Mesendoderm (in vitro differentiated cells): ENCODE measurements around the gene ST8SIA5.

Experiments
- DNase-seq: peaks from one replicate; pipeline ENCODE4 v3.0.0; 2013
- H2AK5ac ChIP-seq: 2 replicates; pipeline ENCODE4 v1.6.1; 2013; ENCODE audit warnings: low read length, inconsistent platforms
- H2BK120ac ChIP-seq: 2 replicates; pipeline ENCODE4 v1.6.1; 2013; ENCODE audit warnings: low read depth, mild to moderate bottlenecking, low read length, moderate library complexity, mixed read lengths
- H2BK15ac ChIP-seq: replicated peaks from 2 replicates; pipeline ENCODE4 v1.6.1; 2013; ENCODE audit warnings: low read depth, mild to moderate bottlenecking, moderate library complexity
- H2BK5ac ChIP-seq: 2 replicates; pipeline ENCODE4 v1.6.1; 2013; ENCODE audit warnings: low read length, inconsistent platforms
- H3K18ac ChIP-seq: 2 replicates; pipeline ENCODE4 v1.6.1; 2013; ENCODE audit warnings: mild to moderate bottlenecking, low read length, mixed read lengths
- H3K23ac ChIP-seq: one replicate; pipeline ENCODE4 v1.6.1; 2013; ENCODE audit warnings: low read length
- H3K27ac ChIP-seq: 2 replicates; pipeline ENCODE4 v1.5.1; 2013; ENCODE audit warnings: low read depth, mild to moderate bottlenecking, inconsistent platforms, low read length, moderate library complexity
- H3K27me3 ChIP-seq: 2 replicates; pipeline ENCODE4 v1.6.1; 2013; ENCODE audit warnings: low read length, control low read depth, mild to moderate bottlenecking, inconsistent platforms; ENCODE audit not compliant: insufficient read depth, poor library complexity
- H3K36me3 ChIP-seq: 2 replicates; pipeline ENCODE4 v1.6.1; 2013; ENCODE audit warnings: low read length, inconsistent platforms; ENCODE audit not compliant: control insufficient read depth, insufficient read depth
- H3K4ac ChIP-seq: one replicate; pipeline ENCODE4 v1.6.1; 2013; ENCODE audit warnings: low read depth, mild to moderate bottlenecking, low read length, moderate library complexity
- H3K4me1 ChIP-seq: 2 replicates; pipeline ENCODE4 v1.6.1; 2013; ENCODE audit warnings: low read depth, low read length, inconsistent platforms; ENCODE audit not compliant: control insufficient read depth
- H3K4me2 ChIP-seq: 2 replicates; pipeline ENCODE4 v1.6.1; 2013; ENCODE audit warnings: low read length
- H3K4me3 ChIP-seq: 2 replicates; pipeline ENCODE4 v1.5.1; 2013; ENCODE audit warnings: mild to moderate bottlenecking, low read length
- H3K56ac ChIP-seq: one replicate; pipeline ENCODE4 v1.6.1; 2013; ENCODE audit warnings: low read length
- H3K79me1 ChIP-seq: 2 replicates; pipeline ENCODE4 v1.6.1; 2013; ENCODE audit warnings: low read length, inconsistent platforms
- H3K79me2 ChIP-seq: 2 replicates; pipeline ENCODE4 v1.6.1; 2013; ENCODE audit warnings: mild to moderate bottlenecking, low read length; ENCODE audit not compliant: control insufficient read depth, insufficient read depth
- H3K9ac ChIP-seq: 2 replicates; pipeline ENCODE4 v1.6.1; 2013; ENCODE audit warnings: low read length, inconsistent platforms
- H4K5ac ChIP-seq: one replicate; pipeline ENCODE4 v1.6.1; 2013; ENCODE audit warnings: low read length
- H4K8ac ChIP-seq: one replicate; pipeline ENCODE4 v1.6.1; 2013; ENCODE audit warnings: low read depth, mild to moderate bottlenecking, control low read depth, low read length, moderate library complexity
- whole genome bisulfite sequencing: extraction: QIAGEN DNeasy Blood & Tissue Kit; methylation state at CpG from one replicate; pipeline ENCODE4 v1.1.7; 2013; ENCODE audit warnings: low lambda C conversion rate, missing lambda C conversion rate; ENCODE audit not compliant: insufficient coverage; ENCODE audit errors: extremely low coverage; 5-methylcytosine and 5-hydroxymethylcytosine counted together

The ST8SIA5 gene

DNA sequence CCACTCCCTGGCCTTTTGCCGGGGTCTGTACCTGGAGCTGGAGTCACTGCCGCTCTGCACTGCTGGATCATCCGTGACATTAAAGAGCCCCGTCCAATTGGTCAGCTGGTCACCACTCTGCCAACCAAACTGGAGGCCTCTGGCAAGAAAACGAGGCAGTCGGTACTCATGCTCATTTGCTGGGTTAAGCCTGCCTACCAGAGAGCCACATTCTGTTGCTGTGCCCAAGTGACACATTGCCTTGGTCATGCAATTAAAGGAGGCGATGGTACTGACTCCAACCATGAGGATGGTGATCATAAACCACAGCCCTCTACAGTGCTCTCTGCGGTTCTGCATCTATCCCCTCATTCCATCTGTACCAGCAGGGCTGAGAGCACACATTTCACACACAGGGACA is 35.5 kb downstream of the ST8SIA5 start:
- DNase-seq, result no peak
- Histone ChIP-seq H2BK15ac (no peak overlapping the region), H2BK5ac (no peak overlapping the region), H3K4me1 (no peaks in the 10 kb centered on the region), H4K5ac (no peak overlapping the region), H3K79me1 (no peaks in the 10 kb centered on the region), H3K27ac (no peak overlapping the region), H3K23ac (no peak overlapping the region), H3K36me3 (no peaks in the 10 kb centered on the region), H2BK120ac (no peak overlapping the region), H3K18ac (no peak overlapping the region), H3K4me2 (no peak overlapping the region), H3K9ac (no peak overlapping the region), H3K56ac (no peak overlapping the region), H3K4me3 (no peak overlapping the region), H3K4ac (no peak overlapping the region), H4K8ac (no peak overlapping the region), H3K79me2 (no peaks in the 10 kb centered on the region), H2AK5ac (no peak overlapping the region), H3K27me3 (no peaks in the 10 kb centered on the region)
- no CpG with 5 or more reads among the region's 8 CpGs for WGBS

- Histone ChIP-seq H4K5ac (no peak overlapping the region), H3K4me2 (no peak overlapping the region), H3K79me1 (no peaks in the 10 kb centered on the region), H2AK5ac (no peak overlapping the region), H3K4ac (no peak overlapping the region), H3K23ac (no peak overlapping the region), H3K56ac (no peak overlapping the region), H2BK120ac (no peak overlapping the region), H3K4me1 (no peaks in the 10 kb centered on the region), H3K18ac (no peak overlapping the region), H2BK15ac (no peak overlapping the region), H3K4me3 (no peak overlapping the region), H3K9ac (no peak overlapping the region), H4K8ac (no peak overlapping the region), H3K79me2 (no peaks in the 10 kb centered on the region), H3K27me3 (no peaks in the 10 kb centered on the region), H3K36me3 (no peaks in the 10 kb centered on the region), H2BK5ac (no peak overlapping the region), H3K27ac (no peak overlapping the region)
- no peak for DNase-seq
- WGBS, result no CpG with 5 or more reads among the region's 3 CpGs
Observed at GRCh38 chr18:46720521-46720920, 36.3 kb downstream of the ST8SIA5 start.

- Histone ChIP-seq H2BK15ac (no peak overlapping the region), H3K4me3 (no peak overlapping the region), H2BK5ac (no peak overlapping the region), H3K4me2 (no peak overlapping the region), H4K5ac (no peak overlapping the region), H3K79me1 (no peaks in the 10 kb centered on the region), H3K79me2 (no peaks in the 10 kb centered on the region), H2BK120ac (no peak overlapping the region), H3K36me3 (no peaks in the 10 kb centered on the region), H3K27me3 (no peaks in the 10 kb centered on the region), H3K18ac (no peak overlapping the region), H3K23ac (no peak overlapping the region), H3K4ac (no peak overlapping the region), H3K9ac (no peak overlapping the region), H4K8ac (no peak overlapping the region), H2AK5ac (no peak overlapping the region), H3K4me1 (no peaks in the 10 kb centered on the region), H3K56ac (no peak overlapping the region), H3K27ac (no peak overlapping the region)
- DNase-seq, result no peak
- WGBS, result no CpG with 5 or more reads among the region's 7 CpGs
Observed at GRCh38 chr18:46720092-46720491, 36.8 kb downstream of the ST8SIA5 start.

- Histone ChIP-seq H3K23ac (no peak overlapping the region), H2BK5ac (no peak overlapping the region), H3K27ac (no peak overlapping the region), H3K4me2 (no peak overlapping the region), H2BK15ac (no peak overlapping the region), H3K56ac (no peak overlapping the region), H3K79me1 (no peaks in the 10 kb centered on the region), H3K4me1 (no peaks in the 10 kb centered on the region), H3K36me3 (no peaks in the 10 kb centered on the region), H3K4ac (no peak overlapping the region), H3K4me3 (no peak overlapping the region), H4K8ac (no peak overlapping the region), H2BK120ac (no peak overlapping the region), H3K18ac (no peak overlapping the region), H3K9ac (no peak overlapping the region), H2AK5ac (no peak overlapping the region), H3K27me3 (no peaks in the 10 kb centered on the region), H3K79me2 (no peaks in the 10 kb centered on the region), H4K5ac (no peak overlapping the region)
- DNase-seq, result no peak
- no CpG with 5 or more reads among the region's 5 CpGs for WGBS
Observed at GRCh38 chr18:46719388-46719787, 37.5 kb downstream of the ST8SIA5 start.

DNA sequence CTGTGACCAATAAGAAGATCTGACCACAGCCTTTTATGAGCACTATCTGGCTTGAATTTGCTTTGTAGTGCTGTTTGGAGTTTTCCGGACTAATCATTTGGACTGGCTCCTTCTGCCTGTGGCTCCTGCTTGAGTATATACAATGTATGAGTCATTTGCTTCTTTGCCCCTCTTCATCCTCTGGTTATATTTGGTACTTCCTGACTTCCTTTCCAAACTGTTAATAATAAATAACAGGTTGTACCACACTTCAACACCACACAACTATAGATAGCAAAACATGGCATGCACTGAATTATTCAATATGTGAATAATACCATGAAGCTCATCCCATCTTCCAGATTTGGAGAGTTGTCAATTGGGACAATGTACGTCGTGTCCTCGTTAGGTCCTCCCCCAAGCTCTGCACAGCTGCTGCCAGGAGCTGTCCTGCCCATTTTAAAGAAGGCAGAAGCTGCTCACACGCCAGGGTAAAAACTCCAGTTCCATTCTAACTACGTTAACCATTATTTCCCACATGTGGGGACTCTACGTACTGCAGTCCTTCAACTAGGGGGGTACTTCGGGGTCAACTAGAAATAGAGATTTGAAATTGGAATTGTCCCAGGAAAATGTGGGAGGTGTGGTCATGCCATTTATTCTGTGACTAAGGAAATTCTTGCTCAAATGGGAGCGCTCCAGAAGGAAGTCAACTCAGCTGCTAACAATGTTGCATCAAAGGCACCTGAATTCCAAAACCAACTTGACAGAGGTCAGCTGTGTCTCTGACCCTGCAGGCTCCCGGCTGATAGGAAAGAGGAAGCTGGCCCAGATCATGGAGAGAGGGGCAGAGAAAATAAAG is 38.1 kb downstream of the ST8SIA5 start:
- Histone ChIP-seq H3K36me3 (no peaks in the 10 kb centered on the region), H3K9ac (no peak overlapping the region), H3K4me1 (no peaks in the 10 kb centered on the region), H3K4me3 (no peak overlapping the region), H3K79me1 (no peaks in the 10 kb centered on the region), H4K8ac (no peak overlapping the region), H3K27me3 (no peaks in the 10 kb centered on the region), H2BK15ac (no peak overlapping the region), H3K79me2 (no peaks in the 10 kb centered on the region), H3K4ac (no peak overlapping the region), H3K27ac (no peak overlapping the region), H2BK120ac (no peak overlapping the region), H3K56ac (no peak overlapping the region), H4K5ac (no peak overlapping the region), H3K18ac (no peak overlapping the region), H3K23ac (no peak overlapping the region), H3K4me2 (no peak overlapping the region), H2AK5ac (no peak overlapping the region), H2BK5ac (no peak overlapping the region)
- DNase-seq, result peak; percentile 30
- no CpG with 5 or more reads among the region's 10 CpGs for WGBS

- H3K4me2 ChIP-seq, result no peak overlapping the region
- H2BK5ac ChIP-seq, result no peak overlapping the region
- no peaks in the 10 kb centered on the region for H3K79me2 ChIP-seq
- H2BK15ac ChIP-seq, result no peak overlapping the region
- H3K4me1 ChIP-seq, result no peaks in the 10 kb centered on the region
- WGBS, result no CpG with 5 or more reads among the region's 2 CpGs
- no peak overlapping the region for H3K9ac ChIP-seq
- H3K79me1 ChIP-seq, result no peaks in the 10 kb centered on the region
- H4K8ac ChIP-seq, result no peak overlapping the region
- H3K4me3 ChIP-seq, result no peak overlapping the region
- no peaks in the 10 kb centered on the region for H3K36me3 ChIP-seq
- H2AK5ac ChIP-seq, result no peak overlapping the region
- H3K56ac ChIP-seq, result no peak overlapping the region
- no peak overlapping the region for H4K5ac ChIP-seq
- H3K4ac ChIP-seq, result no peak overlapping the region
- no peak overlapping the region for H3K18ac ChIP-seq
- no peak overlapping the region for H2BK120ac ChIP-seq
- H3K27ac ChIP-seq, result no peak overlapping the region
- DNase-seq, result no peak
- no peaks in the 10 kb centered on the region for H3K27me3 ChIP-seq
- H3K23ac ChIP-seq, result peak overlapping the region; percentile 30
Observed at GRCh38 chr18:46716827-46717226, 40.0 kb downstream of the ST8SIA5 start.
